Panc1 (cell line): ENCODE data around the gene ARHGEF35. TPM values are rescaled to one million over a fixed set of nuclear protein-coding genes. Genes with fewer than 3 reads are reported as not detected.
"Not testable (repeated sequence)": the region's sequence is repeated elsewhere in the genome, so short reads cannot be mapped to it uniquely, and the experiment has no call there.

ENCODE experiments used
- ATAC-seq: fragments of 200-7000 bp; cut with Tn5 transposase; 2 replicates; pipeline ENCODE4 v1.9.1; 2020; ENCODE audit warnings: mild to moderate bottlenecking, moderate library complexity
- Bru-seq: library from RNA; stranded (reverse); fragments of 400-500 nt; gene quantifications from one replicate; lab custom pipeline; 2021; lab: Mats Ljungman, UMichigan
- BruChase-seq, 2 experiments: library from RNA; stranded (reverse); fragments of 400-500 nt; gene quantifications; one replicate each; lab custom pipeline; 2021; lab: Mats Ljungman, UMichigan
- BruUV-seq: library from RNA; stranded (reverse); fragments of 400-500 nt; replicated peaks from 2 replicates; lab custom pipeline; 2021; lab: Mats Ljungman, UMichigan
- CTCF ChIA-PET: fragments of 300-600 bp; sonication (Branson Sonifier 250); formaldehyde crosslinking; loops from one replicate; lab custom pipeline; 2022; ENCODE audit warnings: antibody characterized with exemption; lab: Charles Lee
- POLR2A ChIA-PET: fragments of 300-600 bp; sonication (Branson Sonifier 250); formaldehyde crosslinking; loops from one replicate; lab custom pipeline; 2022; ENCODE audit warnings: antibody characterized with exemption; lab: Charles Lee
- DNase-seq: peaks from one replicate; pipeline ENCODE4 v3.0.0-alpha.2; 2010; ENCODE audit warnings: low read depth, low spot score
- H3K27ac ChIP-seq: 2 replicates; pipeline ENCODE4 v1.5.1; 2011; ENCODE audit warnings: mild to moderate bottlenecking, low read length, inconsistent platforms
- H3K27me3 ChIP-seq: fragments of 200-500 bp; sonication (Bioruptor generic); 2 replicates; pipeline ENCODE4 v1.6.0; 2014; ENCODE audit warnings: low read length, inconsistent platforms; ENCODE audit not compliant: control insufficient read depth, insufficient read depth
- H3K36me3 ChIP-seq: fragments of 200-500 bp; sonication (Bioruptor generic); 2 replicates; pipeline ENCODE4 v1.5.1; 2014; ENCODE audit warnings: inconsistent platforms, mild to moderate bottlenecking, low read length, moderate library complexity; ENCODE audit not compliant: control insufficient read depth, insufficient read depth
- H3K4me1 ChIP-seq: 2 replicates; pipeline ENCODE4 v1.5.1; 2011; ENCODE audit warnings: inconsistent platforms, mild to moderate bottlenecking, low read length, moderate library complexity; ENCODE audit not compliant: control insufficient read depth, insufficient read depth
- H3K4me3 ChIP-seq, 2 experiments: 2 replicates each; pipeline ENCODE4 v1.5.1; 2011 to 2012; ENCODE audit warnings: low read depth in 2 of 2, low read length in 2 of 2, mild to moderate bottlenecking in 2 of 2, inconsistent platforms in 1 of 2, moderate library complexity in 1 of 2
- H3K9me3 ChIP-seq: fragments of 200-500 bp; sonication (Bioruptor generic); 2 replicates; pipeline ENCODE4 v1.5.1; 2014; ENCODE audit warnings: low read depth, mild to moderate bottlenecking, inconsistent platforms, low read length, moderate library complexity; ENCODE audit not compliant: control insufficient read depth, insufficient read depth
- in situ Hi-C: cut with HindIII; loops from 2 replicates; pipeline ENCODE4 v1.10.0; 2016; ENCODE audit warnings: low sequenced_read_pairs, low pct_unique_long_range_greater_than_20kb
- intact Hi-C: fragments of 100-400 bp; cut with micrococcal nuclease; formaldehyde crosslinking; loops from one replicate; pipeline ENCODE4 v1.10.0; 2022; ENCODE audit not compliant: unreplicated experiment
- long read RNA-seq: library from polyadenylated mRNA; unstranded; transcript quantifications from one replicate; pipeline ENCODE4 v2.0.0, GENCODE V29; 2021; ENCODE audit not compliant: unreplicated experiment
- polyA plus RNA-seq: library from polyadenylated mRNA; unstranded; fragments of >200 nt; gene quantifications from one replicate; pipeline ENCODE4 v1.2.1, GENCODE V29; 2012; ENCODE audit warnings: missing spikeins; ENCODE audit not compliant: insufficient read length
- total RNA-seq: library from RNA; stranded (reverse); gene quantifications from one replicate; pipeline ENCODE4 v1.2.1, GENCODE V29; 2021; ENCODE audit not compliant: unreplicated experiment

The ARHGEF35 gene
- total RNA-seq (12.0 TPM), Bru-seq, nascent RNA (percentile 57 among the genes with signal in this experiment), BruChase-seq, experiment 1, labeled RNA remaining after a 2-hour chase (percentile 66 among the genes with signal in this experiment), BruChase-seq, experiment 2, labeled RNA remaining after a 6-hour chase (percentile 69 among the genes with signal in this experiment)
- polyA plus RNA-seq = 7.2 TPM
- long read RNA-seq, transcript ARHGEF35-201 (2 exons, 2,431 nt) = major isoform, 48 of 51 reads
- long read RNA-seq, partial matches to known transcripts = 1 of 51 reads
- long read RNA-seq, other reads (novel, unspliced or antisense) = 2 of 51 reads

DNA sequence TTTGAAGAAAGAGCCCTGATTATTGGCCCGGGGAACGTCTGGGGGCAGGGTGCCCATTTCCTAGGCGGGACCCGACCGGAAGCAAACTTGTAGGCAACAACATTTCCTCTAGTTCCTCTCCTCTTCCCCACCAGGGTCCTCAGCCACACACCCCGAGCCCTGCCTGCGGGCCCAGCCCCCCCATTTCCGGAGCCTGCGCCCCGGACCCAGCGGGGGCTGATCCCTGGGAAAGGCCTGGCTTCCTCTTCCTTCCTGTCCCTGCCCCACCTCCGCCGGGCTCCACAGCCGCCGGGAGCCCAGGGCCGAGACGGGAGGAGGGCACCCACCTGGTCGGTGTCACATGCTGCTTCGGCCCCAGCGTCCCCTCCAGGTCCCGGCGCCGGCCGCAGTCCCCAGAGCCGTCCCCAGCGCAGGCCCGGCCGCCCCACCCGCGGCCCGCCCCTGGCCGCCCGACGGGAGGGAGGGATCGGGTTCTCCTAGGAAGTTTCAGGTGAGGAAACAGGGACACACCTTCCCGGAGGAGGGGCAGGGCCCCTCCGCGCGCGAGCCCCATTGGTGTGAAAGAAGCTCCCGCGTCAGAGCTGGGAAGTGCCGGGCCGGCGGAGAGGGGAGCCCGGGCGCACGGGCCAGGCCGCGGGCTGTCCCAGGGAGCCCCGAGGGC lies at the start of gene ARHGEF35:
Gene ARHGEF35 (minus strand): TSS at position 622 of the 661 bp plus-strand sequence. CDS start 7,450 bp downstream, outside the sequence.
- H3K27ac ChIP-seq, H3K36me3 ChIP-seq, DNase-seq, in situ Hi-C loops, BruUV-seq, H3K4me1 ChIP-seq, H3K27me3 ChIP-seq, CTCF ChIA-PET, POLR2A ChIA-PET, H3K9me3 ChIP-seq, intact Hi-C loops: not testable (repeated sequence)
- peak within 1 kb of the TSS in 1 of 2 experiments; percentile 13; a peak in 1 of 4 replicates for H3K4me3 ChIP-seq
- peak; percentile 89 for ATAC-seq

DNA sequence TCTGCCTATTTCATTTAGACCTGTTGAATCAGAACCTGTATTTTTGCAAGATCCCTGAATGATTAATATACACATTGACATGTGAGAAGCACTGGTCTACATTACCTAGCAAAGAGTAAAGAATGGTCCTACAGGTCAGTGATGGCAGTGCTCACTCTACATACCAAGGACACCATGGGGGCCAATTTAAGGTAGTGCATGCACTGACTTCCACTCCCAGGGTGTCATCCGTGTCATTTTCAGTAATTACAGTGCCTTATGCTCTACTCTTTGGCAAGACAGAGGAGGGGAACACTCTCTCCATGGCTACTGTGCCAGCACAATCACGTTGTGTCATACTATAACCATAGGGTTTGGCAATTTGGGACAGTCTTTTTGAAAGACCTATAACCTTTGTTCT lies 49.7 kb upstream of the ARHGEF35 start:
- H3K27ac ChIP-seq, H3K4me1 ChIP-seq, in situ Hi-C loops, H3K27me3 ChIP-seq, ATAC-seq, BruUV-seq, intact Hi-C loops, H3K4me3 ChIP-seq, H3K9me3 ChIP-seq, DNase-seq, POLR2A ChIA-PET, H3K36me3 ChIP-seq, CTCF ChIA-PET: not testable (repeated sequence)

GRCh38 chr7:144239365-144239764 lies 43.7 kb upstream of the ARHGEF35 start, which contains the start of gene OR2A42:
OR2A42 (minus strand) TSS chr7:144239605; CDS start chr7:144232843, 6,762 bp downstream.
- POLR2A ChIA-PET, in situ Hi-C loops, ATAC-seq, H3K27ac ChIP-seq, intact Hi-C loops, DNase-seq, H3K36me3 ChIP-seq, H3K9me3 ChIP-seq, BruUV-seq, CTCF ChIA-PET, H3K4me1 ChIP-seq, H3K27me3 ChIP-seq, H3K4me3 ChIP-seq: not testable (repeated sequence)

DNA sequence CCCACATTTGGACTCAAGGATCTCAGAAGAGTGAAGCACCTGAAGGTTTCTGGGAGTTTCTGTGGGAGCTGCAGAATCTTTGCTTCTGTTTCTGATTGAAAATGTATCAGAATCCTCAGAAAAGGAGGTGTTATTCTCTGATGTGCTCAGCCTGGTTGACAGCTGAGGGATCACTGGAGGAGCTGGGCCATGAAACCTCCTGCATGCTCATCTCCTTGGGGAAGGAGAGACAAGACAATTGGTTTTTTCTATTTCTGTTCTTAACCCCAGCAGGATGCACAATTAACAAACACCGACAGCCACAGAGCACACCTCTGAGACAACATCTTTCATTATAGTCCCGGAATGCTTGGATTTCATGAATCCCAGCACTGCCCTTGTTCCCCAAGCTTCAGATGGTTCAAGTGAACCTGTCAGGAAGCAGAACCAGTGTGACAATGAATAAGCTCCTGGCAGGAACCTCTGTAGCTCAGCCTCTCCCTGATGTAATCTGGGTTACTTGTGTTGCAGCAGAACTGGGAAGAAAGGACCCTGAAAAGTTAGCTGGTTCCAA lies 43.0 kb upstream of the ARHGEF35 start:
- H3K9me3 ChIP-seq, POLR2A ChIA-PET, intact Hi-C loops, BruUV-seq, H3K4me3 ChIP-seq, H3K27ac ChIP-seq, in situ Hi-C loops, H3K4me1 ChIP-seq, H3K36me3 ChIP-seq, H3K27me3 ChIP-seq, DNase-seq, CTCF ChIA-PET: not testable (repeated sequence)
- ATAC-seq = 0 out of 2 replicates have a peak, but pooled peaks have one; percentile 30

GRCh38 chr7:144233039-144233438 lies 37.4 kb upstream of the ARHGEF35 start:
- CTCF ChIA-PET, H3K9me3 ChIP-seq, DNase-seq, ATAC-seq, H3K27ac ChIP-seq, intact Hi-C loops, H3K4me1 ChIP-seq, H3K27me3 ChIP-seq, H3K36me3 ChIP-seq, POLR2A ChIA-PET, H3K4me3 ChIP-seq, BruUV-seq, in situ Hi-C loops: not testable (repeated sequence)

DNA sequence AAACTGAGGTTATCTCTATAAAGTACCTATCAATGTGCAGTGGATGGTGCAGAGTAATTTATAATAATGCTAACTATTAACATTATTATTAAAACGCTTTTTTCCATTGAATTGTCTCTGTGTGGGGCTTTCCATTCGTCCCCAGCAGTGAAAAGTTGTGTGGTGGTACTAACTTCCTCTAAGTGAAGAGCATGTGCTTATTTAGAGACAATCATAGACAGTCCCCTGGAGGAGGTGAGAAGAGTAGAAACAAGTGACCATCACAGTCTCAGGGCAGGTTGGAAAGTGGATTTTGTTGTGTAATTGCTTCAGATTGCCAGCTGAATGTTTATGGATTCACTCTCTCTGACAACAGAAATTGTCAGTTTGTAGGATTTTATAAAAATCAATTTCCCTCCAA lies 35.4 kb upstream of the ARHGEF35 start:
- POLR2A ChIA-PET, BruUV-seq, intact Hi-C loops, ATAC-seq, DNase-seq, H3K4me1 ChIP-seq, H3K36me3 ChIP-seq, H3K27ac ChIP-seq, H3K4me3 ChIP-seq, H3K9me3 ChIP-seq, CTCF ChIA-PET, in situ Hi-C loops, H3K27me3 ChIP-seq: not testable (repeated sequence)

GRCh38 chr7:144228810-144229209 lies 33.2 kb upstream of the ARHGEF35 start:
- H3K4me3 ChIP-seq, H3K27ac ChIP-seq, H3K27me3 ChIP-seq, in situ Hi-C loops, CTCF ChIA-PET, POLR2A ChIA-PET, DNase-seq, H3K4me1 ChIP-seq, H3K36me3 ChIP-seq, BruUV-seq, H3K9me3 ChIP-seq, intact Hi-C loops: not testable (repeated sequence)
- 0 out of 2 replicates have a peak, but pooled peaks have one; percentile 39 for ATAC-seq
